Measurements from ENCODE around the gene SLC24A3.
A peak's percentile ranks its signal among the peaks of the same experiment; 100 is the strongest.

SLC24A3 gene

GRCh38 chr20:19506021-19506420, 293.6 kb downstream of the SLC24A3 start:
- DNase-seq (ENCODE audit: low read depth in 2 of 2), result no peak
- no peak for TF ChIP-seq CTCF (IDR thresholded peaks at IDR 0.05; ENCODE audit: low read depth, low read length)
- no peak overlapping the region for H3K4me3 ChIP-seq (replicated peaks in 1 of 2; ENCODE audit: low read depth in 2 of 2, low read length in 2 of 2)

GRCh38 chr20:19508449-19508848, 296.0 kb downstream of the SLC24A3 start:
- TF ChIP-seq CTCF (IDR thresholded peaks at IDR 0.05; ENCODE audit: low read depth, low read length), result no peak
- DNase-seq (ENCODE audit: low read depth in 2 of 2), result no peak
- H3K4me3 ChIP-seq (replicated peaks in 1 of 2; ENCODE audit: low read depth in 2 of 2, low read length in 2 of 2), result no peak overlapping the region

- no peak overlapping the region for H3K4me3 ChIP-seq (replicated peaks in 1 of 2; ENCODE audit: low read depth in 2 of 2, low read length in 2 of 2)
- TF ChIP-seq CTCF (IDR thresholded peaks at IDR 0.05; ENCODE audit: low read depth, low read length), result no peak
- DNase-seq (ENCODE audit: low read depth in 2 of 2), result no peak
Measured at GRCh38 chr20:19510611-19511010, 298.2 kb downstream of the SLC24A3 start.

GRCh38 chr20:19511931-19512330, 299.5 kb downstream of the SLC24A3 start:
- DNase-seq (ENCODE audit: low read depth in 2 of 2), result no peak
- no peak for TF ChIP-seq CTCF (IDR thresholded peaks at IDR 0.05; ENCODE audit: low read depth, low read length)
- no peak overlapping the region for H3K4me3 ChIP-seq (replicated peaks in 1 of 2; ENCODE audit: low read depth in 2 of 2, low read length in 2 of 2)

- no peak overlapping the region for H3K4me3 ChIP-seq (replicated peaks in 1 of 2; ENCODE audit: low read depth in 2 of 2, low read length in 2 of 2)
- TF ChIP-seq CTCF (IDR thresholded peaks at IDR 0.05; ENCODE audit: low read depth, low read length), result no peak
- DNase-seq (ENCODE audit: low read depth in 2 of 2), result no peak
Measured at GRCh38 chr20:19512886-19513677, 300.6 kb downstream of the SLC24A3 start.

GRCh38 chr20:19515074-19515473, 302.6 kb downstream of the SLC24A3 start:
- TF ChIP-seq CTCF (IDR thresholded peaks at IDR 0.05; ENCODE audit: low read depth, low read length), result no peak
- DNase-seq (ENCODE audit: low read depth in 2 of 2), result no peak
- no peak overlapping the region for H3K4me3 ChIP-seq (replicated peaks in 1 of 2; ENCODE audit: low read depth in 2 of 2, low read length in 2 of 2)

- no peak overlapping the region for H3K4me3 ChIP-seq (replicated peaks in 1 of 2; ENCODE audit: low read depth in 2 of 2, low read length in 2 of 2)
- DNase-seq (ENCODE audit: low read depth in 2 of 2), result peak in 1 of 2 donors; percentile 3
- no peak for TF ChIP-seq CTCF (IDR thresholded peaks at IDR 0.05; ENCODE audit: low read depth, low read length)
Measured at GRCh38 chr20:19519466-19519865, 307.0 kb downstream of the SLC24A3 start.

Measured in cardiac fibroblast (primary cell).